Measurements from ENCODE around the gene KCTD17. TPM values are rescaled to one million over a fixed set of nuclear protein-coding genes. Genes with fewer than 3 reads are reported as not detected.

The KCTD17 gene
- total RNA-seq, 1 experiment from 2014 or later, result 39.1 TPM

- Histone ChIP-seq H3K27me3 (replicated peaks; ENCODE audit: insufficient read depth, low read depth, low read length, poor library complexity) (peaks cover 22% of the 10 kb centered on the region), H3K36me3 (ENCODE audit: insufficient read depth, low read length, poor library complexity, severe bottlenecking) (no peaks in the 10 kb centered on the region), H3K27ac (ENCODE audit: low read depth, low read length, poor library complexity, severe bottlenecking) (no peak overlapping the region), H3K4me3 (ENCODE audit: low read depth, low read length, poor library complexity, severe bottlenecking) (no peak overlapping the region), H3K4me1 (ENCODE audit: insufficient read depth, low read length, poor library complexity, severe bottlenecking) (no peaks in the 10 kb centered on the region), H3K9me3 (ENCODE audit: low read depth, low read length, poor library complexity, severe bottlenecking) (no peaks in the 10 kb centered on the region)
- BruUV-seq (replicated peaks), result no TSS peak
- CTCF ChIA-PET, result no interaction called here
- no peak for DNase-seq (ENCODE audit: low spot score)
- POLR2A ChIA-PET (ENCODE audit: low non-redundant PET), result no interaction called here
- intact Hi-C loops (cut with micrococcal nuclease; ENCODE audit: unreplicated experiment), result no loop called here
- TF ChIP-seq EZH2 (IDR thresholded peaks at IDR 0.05; ENCODE audit: borderline replicate concordance, low read depth, low read length, poor library complexity, severe bottlenecking) (no peak), CTCF (conservative IDR thresholded peaks at IDR 0.05; ENCODE audit: low read depth, low read length) (no peak)
These were observed 42.7 kb downstream of the KCTD17 start for GRCh38 chr22:37094239-37094638.

- Histone ChIP-seq H3K27me3 (replicated peaks; ENCODE audit: insufficient read depth, low read depth, low read length, poor library complexity) (peaks cover 22% of the 10 kb centered on the region), H3K4me3 (ENCODE audit: low read depth, low read length, poor library complexity, severe bottlenecking) (no peak overlapping the region), H3K9me3 (ENCODE audit: low read depth, low read length, poor library complexity, severe bottlenecking) (no peaks in the 10 kb centered on the region), H3K27ac (ENCODE audit: low read depth, low read length, poor library complexity, severe bottlenecking) (no peak overlapping the region), H3K4me1 (ENCODE audit: insufficient read depth, low read length, poor library complexity, severe bottlenecking) (no peaks in the 10 kb centered on the region), H3K36me3 (ENCODE audit: insufficient read depth, low read length, poor library complexity, severe bottlenecking) (no peaks in the 10 kb centered on the region)
- ChIA-PET CTCF (no interaction called here), POLR2A (ENCODE audit: low non-redundant PET) (no interaction called here)
- intact Hi-C loops (cut with micrococcal nuclease; ENCODE audit: unreplicated experiment), result no loop called here
- no peak for DNase-seq (ENCODE audit: low spot score)
- no TSS peak for BruUV-seq (replicated peaks)
- TF ChIP-seq CTCF (conservative IDR thresholded peaks at IDR 0.05; ENCODE audit: low read depth, low read length), result no peak
These were observed 43.6 kb downstream of the KCTD17 start for GRCh38 chr22:37095113-37095512.

GRCh38 chr22:37097346-37097745, 45.8 kb downstream of the KCTD17 start:
- intact Hi-C loops (cut with micrococcal nuclease; ENCODE audit: unreplicated experiment), result no loop called here
- H3K27ac ChIP-seq (ENCODE audit: low read depth, low read length, poor library complexity, severe bottlenecking), result no peak overlapping the region
- no peak overlapping the region for H3K4me3 ChIP-seq (ENCODE audit: low read depth, low read length, poor library complexity, severe bottlenecking)
- CTCF ChIA-PET, result no interaction called here
- BruUV-seq (replicated peaks), result no TSS peak
- no peaks in the 10 kb centered on the region for H3K4me1 ChIP-seq (ENCODE audit: insufficient read depth, low read length, poor library complexity, severe bottlenecking)
- DNase-seq (ENCODE audit: low spot score), result no peak
- POLR2A ChIA-PET (ENCODE audit: low non-redundant PET), result no interaction called here
- no peaks in the 10 kb centered on the region for H3K36me3 ChIP-seq (ENCODE audit: insufficient read depth, low read length, poor library complexity, severe bottlenecking)
- H3K27me3 ChIP-seq (replicated peaks; ENCODE audit: insufficient read depth, low read depth, low read length, poor library complexity), result peaks cover 22% of the 10 kb centered on the region
- no peaks in the 10 kb centered on the region for H3K9me3 ChIP-seq (ENCODE audit: low read depth, low read length, poor library complexity, severe bottlenecking)
- TF ChIP-seq EZH2 (IDR thresholded peaks at IDR 0.05; ENCODE audit: borderline replicate concordance, low read depth, low read length, poor library complexity, severe bottlenecking) (no peak), CTCF (conservative IDR thresholded peaks at IDR 0.05; ENCODE audit: low read depth, low read length) (no peak)

All from A673 (cell line).